Measurements from ENCODE around the gene CTBP2.

Gene CTBP2

GRCh38 chr10:125144693-125145623 is 15.4 kb downstream of the CTBP2 start:
- no peak for DNase-seq (ENCODE audit: low spot score)

- DNase-seq (ENCODE audit: low spot score), result no peak
Observed at GRCh38 chr10:125144206-125144605, 16.2 kb downstream of the CTBP2 start.

GRCh38 chr10:125142946-125143345 is 17.4 kb downstream of the CTBP2 start:
- no peak for DNase-seq (ENCODE audit: low spot score)

DNA sequence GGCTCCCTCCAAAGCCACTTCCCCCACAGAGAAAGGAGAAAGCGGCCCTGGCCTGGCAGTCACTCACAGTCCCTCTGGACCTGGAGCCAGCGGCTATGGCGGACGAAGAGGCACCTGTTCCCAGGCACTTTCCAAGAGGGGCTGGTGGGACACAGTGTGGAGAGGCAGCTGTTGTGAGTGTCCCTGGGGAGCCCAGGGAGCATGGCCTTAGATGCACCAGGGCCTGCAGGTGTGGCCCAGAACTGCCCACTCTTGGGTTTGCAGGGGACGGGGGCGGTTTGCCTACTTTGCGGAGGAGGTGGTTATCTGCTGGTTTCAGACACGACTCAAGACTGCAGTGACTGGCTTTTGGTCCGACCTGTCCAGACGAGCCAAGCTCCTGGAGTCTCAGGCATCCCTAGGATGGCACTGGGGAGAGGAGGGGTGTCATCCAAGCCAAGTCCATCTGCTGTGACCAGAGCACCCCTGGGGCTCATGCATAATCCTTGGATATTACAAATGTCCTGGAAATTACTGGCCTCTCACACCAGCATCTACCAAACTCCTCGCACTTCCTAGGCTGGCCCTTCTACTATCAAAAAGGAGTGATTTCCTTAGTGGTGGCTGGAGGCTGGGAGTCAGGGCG is 18.4 kb downstream of the CTBP2 start:
- no peak for DNase-seq (ENCODE audit: low spot score)

GRCh38 chr10:125141150-125141859 is 19.1 kb downstream of the CTBP2 start:
- DNase-seq (ENCODE audit: low spot score), result no peak

DNA sequence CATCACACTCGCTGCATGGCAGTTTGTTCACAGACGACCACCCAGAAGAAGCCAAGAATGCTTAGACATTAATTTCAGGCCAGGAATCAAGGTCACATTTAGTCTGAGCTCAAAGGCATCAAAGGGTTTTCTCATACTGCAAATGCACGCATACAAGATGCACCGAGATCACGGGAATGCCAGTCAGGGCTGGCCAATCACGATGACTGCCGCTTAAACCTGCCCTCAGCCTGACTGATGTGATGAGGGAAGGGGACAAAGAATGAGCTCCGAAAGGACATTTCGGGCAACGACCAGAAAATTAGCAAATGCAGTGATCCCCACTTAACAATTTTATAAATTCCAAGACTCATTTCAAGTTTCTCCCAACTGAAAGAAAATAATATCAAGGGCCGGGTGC is 20.2 kb downstream of the CTBP2 start:
- DNase-seq (ENCODE audit: low spot score), result no peak

DNA sequence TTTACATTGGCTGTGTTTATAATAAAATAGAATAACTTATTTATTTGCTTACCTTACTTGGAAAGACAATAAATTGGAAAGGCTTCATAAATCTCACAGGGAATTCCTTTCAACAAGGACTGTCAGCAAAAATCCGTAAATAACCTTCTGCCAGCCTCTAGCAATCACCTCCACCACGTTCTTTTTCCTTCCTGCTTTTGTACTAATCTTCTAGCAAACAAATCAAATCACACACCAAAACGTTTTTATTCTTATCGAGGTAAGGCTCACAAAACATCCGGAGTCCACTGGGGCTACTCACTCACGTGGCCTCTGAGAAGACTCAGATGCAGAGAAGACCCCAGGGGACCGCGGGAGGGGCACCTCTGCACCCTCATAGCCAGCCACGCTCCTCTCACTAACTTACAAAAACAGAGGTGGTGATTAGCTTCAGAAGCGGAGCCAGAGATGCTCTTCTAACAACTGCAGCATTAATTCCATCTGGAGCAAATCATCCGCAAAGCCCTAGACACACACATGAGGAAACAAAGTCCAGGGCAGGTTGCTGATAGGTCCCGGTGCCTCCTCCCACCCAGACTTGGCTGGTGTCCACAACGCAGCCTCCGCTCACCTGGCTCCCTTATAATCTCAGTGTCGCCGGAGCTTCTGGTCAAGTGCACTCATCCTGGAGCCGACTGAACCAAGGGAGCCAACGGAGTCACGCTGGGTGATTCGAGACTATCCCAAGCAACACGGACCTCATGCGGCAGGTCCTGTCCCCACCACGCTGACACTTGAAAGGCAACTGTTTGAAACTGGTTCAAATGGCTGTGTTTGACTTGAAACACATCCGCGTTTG is 22.5 kb downstream of the CTBP2 start:
- no peak for DNase-seq (ENCODE audit: low spot score)

- DNase-seq (ENCODE audit: low spot score), result no peak
Observed at GRCh38 chr10:125136087-125136486, 24.3 kb downstream of the CTBP2 start.

DNA sequence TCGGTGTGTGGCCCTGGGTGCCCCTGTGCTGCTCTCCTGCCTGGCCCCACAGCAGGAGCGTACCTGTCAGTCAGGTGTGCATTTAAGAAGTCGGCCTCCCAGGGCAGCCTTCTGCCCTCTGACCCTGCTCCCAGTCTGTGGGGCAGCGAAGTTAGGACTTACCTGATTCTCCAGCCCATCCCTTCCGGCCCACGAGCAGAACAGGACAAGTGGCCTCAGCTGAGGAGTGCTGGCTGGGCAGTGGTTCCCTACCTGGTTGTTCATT is 24.7 kb downstream of the CTBP2 start:
- no peak for DNase-seq (ENCODE audit: low spot score)

DNA sequence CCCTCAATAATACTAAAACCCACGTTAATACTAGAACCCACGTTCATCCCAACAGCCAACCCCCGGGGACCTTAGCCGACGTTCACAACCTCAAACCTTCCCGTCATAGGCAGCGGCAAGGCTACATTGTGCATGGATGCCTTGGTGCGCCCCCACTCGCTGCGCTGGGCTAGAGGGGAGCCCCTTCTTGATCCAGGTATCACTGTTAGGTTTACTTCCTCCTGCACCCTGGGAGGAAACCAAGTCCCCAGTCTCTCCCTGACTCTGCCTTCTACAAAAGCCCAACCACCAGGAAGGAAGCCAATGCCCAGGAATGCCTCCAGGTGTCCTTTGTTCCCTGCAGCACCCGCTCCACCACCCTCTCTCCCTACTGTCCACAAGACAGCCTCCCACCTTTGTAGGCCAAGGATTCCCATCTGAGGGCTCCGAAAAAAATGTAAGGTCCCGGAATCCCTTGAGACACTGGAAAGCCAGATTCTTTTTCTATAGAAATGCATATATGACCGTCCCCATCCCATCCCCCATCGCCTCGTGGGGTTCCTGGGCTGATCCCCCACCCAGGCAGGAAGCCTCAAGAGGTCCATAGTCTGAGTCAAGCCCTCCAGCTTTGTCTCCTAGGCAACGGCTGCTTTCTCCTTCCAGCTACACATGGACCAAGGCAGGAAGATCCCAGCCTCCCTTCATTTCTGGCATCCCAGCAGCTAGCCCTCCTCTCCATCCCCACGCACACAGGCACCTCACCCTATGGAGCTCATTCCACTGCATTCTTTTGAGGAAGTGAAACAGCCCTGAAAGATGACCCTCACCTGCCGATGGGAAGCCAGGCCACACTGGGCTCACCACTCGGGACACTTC is 25.2 kb downstream of the CTBP2 start:
- DNase-seq (ENCODE audit: low spot score), result no peak

DNA sequence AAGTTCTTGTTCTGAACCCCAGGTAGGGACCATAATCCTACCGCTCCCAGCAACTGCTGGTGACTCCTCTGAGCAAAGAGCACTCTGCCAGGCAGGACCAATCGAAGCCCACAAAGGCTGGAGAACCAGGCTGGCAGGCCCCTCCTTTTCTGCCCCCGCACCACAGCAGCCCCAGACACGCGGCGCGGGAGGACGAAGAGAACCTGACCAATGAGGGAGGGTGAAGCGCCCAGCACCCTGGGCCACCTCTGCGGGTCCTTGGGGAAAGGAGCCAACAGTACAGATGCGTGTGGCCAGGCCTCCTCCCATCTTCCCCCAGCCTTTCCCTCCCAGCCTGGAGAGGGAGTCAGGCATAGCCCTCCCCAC is 25.9 kb downstream of the CTBP2 start:
- DNase-seq (ENCODE audit: low spot score), result no peak

- DNase-seq (ENCODE audit: low spot score), result no peak
Observed at GRCh38 chr10:125133696-125134482, 26.5 kb downstream of the CTBP2 start.

- DNase-seq (ENCODE audit: low spot score), result no peak
Observed at GRCh38 chr10:125132344-125132743, 28.0 kb downstream of the CTBP2 start.

DNA sequence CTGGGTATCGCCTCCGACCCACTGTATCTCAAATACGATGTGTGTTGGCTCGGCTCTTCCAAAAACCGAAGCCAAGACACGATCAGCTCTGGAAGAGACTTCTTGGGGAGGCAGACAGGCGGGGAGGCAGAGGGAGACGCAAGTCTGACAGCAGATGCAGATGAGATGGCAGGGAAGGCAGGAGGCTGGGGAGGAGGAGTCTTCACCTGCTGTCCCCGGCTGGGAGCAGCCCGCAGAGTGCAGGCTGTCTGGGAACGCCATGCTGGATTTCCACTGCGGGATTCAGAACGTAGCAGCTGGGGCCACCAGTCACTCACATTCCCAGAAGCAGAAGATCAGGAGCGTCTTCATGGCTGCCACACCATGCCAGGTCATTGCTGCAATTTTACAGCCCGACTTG is 29.4 kb downstream of the CTBP2 start:
- DNase-seq (ENCODE audit: low spot score), result no peak

- no peak for DNase-seq (ENCODE audit: low spot score)
Observed at GRCh38 chr10:125130260-125130659, 30.1 kb downstream of the CTBP2 start.

- DNase-seq (ENCODE audit: low spot score), result no peak
Observed at GRCh38 chr10:125129076-125129458, 31.3 kb downstream of the CTBP2 start.

DNA sequence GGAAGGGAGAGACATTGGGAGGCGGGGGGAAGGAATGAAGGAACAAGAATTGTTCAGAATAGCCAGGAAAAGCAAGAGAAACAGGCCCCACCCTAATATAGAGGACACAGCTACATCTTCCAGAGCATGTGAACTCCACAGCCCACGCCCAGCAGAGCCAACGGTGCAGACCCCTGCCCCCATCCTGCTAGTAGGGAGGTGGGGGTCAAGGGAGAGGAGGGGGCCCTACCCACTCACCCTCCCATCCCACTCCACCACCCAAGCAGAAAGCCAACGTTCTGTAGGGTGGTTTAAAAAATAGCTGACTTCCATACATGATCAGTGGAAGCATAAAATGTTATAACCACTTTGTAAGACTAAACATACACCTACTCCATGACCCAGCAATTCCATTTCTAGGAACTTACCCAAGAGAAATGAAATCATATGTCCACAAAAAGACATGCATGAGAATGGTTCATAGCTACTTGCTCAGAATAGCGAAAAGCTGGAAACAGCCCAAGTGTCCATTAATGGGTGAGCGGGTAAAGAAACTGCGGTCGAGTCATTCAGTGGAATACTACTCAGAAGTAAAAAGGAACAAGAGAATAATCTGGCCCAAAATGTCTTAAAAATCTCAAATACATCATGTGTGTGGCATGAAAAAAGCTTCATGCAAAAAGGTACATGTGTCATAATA is 31.8 kb downstream of the CTBP2 start:
- no peak for DNase-seq (ENCODE audit: low spot score)

- DNase-seq (ENCODE audit: low spot score), result no peak
Observed at GRCh38 chr10:125127986-125128385, 32.4 kb downstream of the CTBP2 start.

- no peak for DNase-seq (ENCODE audit: low spot score)
Observed at GRCh38 chr10:125127110-125127509, 33.3 kb downstream of the CTBP2 start.
